Ovary (tissue), 9 donors: Measurements from ENCODE around the gene PLPPR4. TPM values are rescaled to one million over a fixed set of nuclear protein-coding genes. Genes with fewer than 3 reads are reported as not detected.

Source experiments
- DNase-seq, 5 donors: peaks; one replicate each; pipeline ENCODE4 v3.0.0-alpha.2; 2019 to 2020
- H3K27ac ChIP-seq, 2 donors: fragments of 200-600 bp; one replicate each; pipeline versions ENCODE4 v1.5.1 to v1.8.0; 2019 to 2022
- H3K27me3 ChIP-seq: fragments of 200-600 bp; one replicate; pipeline ENCODE4 v1.8.0; 2022
- H3K36me3 ChIP-seq: fragments of 200-600 bp; sonication (generic); one replicate; pipeline ENCODE4 v1.5.1; 2019
- H3K4me1 ChIP-seq: one replicate; pipeline ENCODE4 v1.8.1; 2013; ENCODE audit warnings: mild to moderate bottlenecking, moderate library complexity; ENCODE audit not compliant: insufficient read depth
- H3K4me3 ChIP-seq: fragments of 200-600 bp; sonication (generic); one replicate; pipeline ENCODE4 v1.5.1; 2017
- H3K9me3 ChIP-seq, 2 donors: fragments of 200-600 bp in 1 of 2; sonication (generic) in 1 of 2; one replicate each; pipeline versions ENCODE4 v1.5.1 to v1.8.1; 2013 to 2019; ENCODE audit warnings: mild to moderate bottlenecking in 1 of 2, moderate library complexity in 1 of 2
- CTCF ChIP-seq, 3 donors: fragments of 450-650 bp in 2 of 3; fragments of 200-600 bp in 1 of 3; IDR thresholded peaks; one replicate each; pipeline versions ENCODE4 v1.5.1 to v1.8.0; 2016 to 2022; ENCODE audit warnings: antibody characterized with exemption in 3 of 3, mild to moderate bottlenecking in 1 of 3
- EP300 ChIP-seq: sonication (generic); formaldehyde crosslinking; IDR thresholded peaks from one replicate; pipeline ENCODE4 v1.6.1; 2017; ENCODE audit warnings: antibody characterized with exemption
- POLR2A ChIP-seq: fragments of 450-650 bp; IDR thresholded peaks from one replicate; pipeline ENCODE4 v1.6.1; 2017; ENCODE audit warnings: antibody characterized with exemption, mild to moderate bottlenecking, moderate library complexity
- WGBS, 3 donors: extraction: QIAGEN DNeasy Blood & Tissue Kit in 1 of 3; methylation state at CpG; one replicate each; pipeline versions ENCODE4 v1.1.5 to v1.1.7; 2013 to 2017; 5-methylcytosine and 5-hydroxymethylcytosine counted together
- intact Hi-C, 4 donors: fragments of 100-400 bp; cut with DNase I; formaldehyde crosslinking; loops; one replicate each; pipeline versions ENCODE4 v1.11.0 to v1.15.1; 2022 to 2023
- polyA plus RNA-seq, 2 donors: library from polyadenylated mRNA; stranded (reverse); fragments of 200-250 nt in 1 of 2; fragments of 350-450 nt in 1 of 2; fragmentation: Illumina TruSeq in 1 of 2; extraction: RNeasy Lipid Tissue Mini Kit (QIAGEN cat#74804) in 1 of 2; gene quantifications; one replicate each; pipeline ENCODE4 v1.2.3, GENCODE V29; 2013 to 2014
- total RNA-seq, 7 donors: library from RNA; depleted of rRNA in 2 of 7; stranded (reverse); fragments of >200 nt in 2 of 7; fragmentation: NEBNext Ultra II Directional in 3 of 7; extraction: Animal tissue kit (Norgen Biotek cat#: 25700) in 3 of 7; gene quantifications; one replicate each; pipeline versions ENCODE4 v1.1.0 to v1.2.4, GENCODE V29; 2016 to 2023
- donor health status: DM: no; HTN: no; CAD: no; lungs with moderate emphysema.
- donor health status: DM: no; HTN: no; CAD: no.
- donor health status: Bipolar disorder and iron deficiency.
- donor health status: DM: yes; HTN: yes; CAD: no.
- donor health status: DM: no; HTN: no; CAD: no.
- donor health status: DM: yes; HTN: yes; CAD: no.

The PLPPR4 gene
- total and polyA plus RNA-seq, 9 donors: 0.05 to 1.3 (median 0.22) TPM; not detected in 3

GRCh38 chr1:99265124-99265523 lies 832 bp downstream of the PLPPR4 start:
- WGBS, 3 donors: 64 to 86% (median 73%) methylated on average over 3 of the region's 3 CpGs
- H3K4me3 ChIP-seq: no peak overlapping the region

DNA sequence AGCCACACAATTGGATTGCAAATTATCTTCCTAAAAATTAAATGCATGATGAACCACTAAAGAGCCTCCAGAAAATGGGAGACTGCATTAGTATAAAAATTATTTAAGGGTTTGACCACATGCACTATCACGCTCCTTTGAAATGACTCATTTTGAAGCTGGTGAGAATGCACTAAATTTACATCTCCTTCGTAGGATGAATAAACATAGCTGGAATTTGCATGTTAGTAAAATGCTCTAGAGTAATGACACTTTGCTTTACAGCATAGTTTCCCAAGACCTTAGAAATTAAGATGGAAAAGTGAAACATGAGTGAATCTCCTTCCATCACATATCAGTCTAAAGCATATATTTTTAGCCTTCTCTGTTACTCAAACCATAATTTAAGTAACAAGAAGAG lies 2.4 kb downstream of the PLPPR4 start:
- TF ChIP-seq POLR2A: no peak
- no peak for TF ChIP-seq CTCF (IDR thresholded peaks at IDR 0.05)
- Histone ChIP-seq H3K4me1 (no peaks in the 10 kb centered on the region), H3K36me3 (no peaks in the 10 kb centered on the region), H3K27me3 (no peaks in the 10 kb centered on the region), H3K27ac (no peak overlapping the region), H3K9me3 (no peaks in the 10 kb centered on the region), H3K4me3 (no peak overlapping the region)
- 66 to 73% (median 72%) methylated on average over 2 of the region's 2 CpGs for WGBS, 3 donors
- intact Hi-C loops: no loop called here
- DNase-seq: no peak

More at GRCh38 chr1:99265124-99265523, 832 bp downstream of the PLPPR4 start:
- H3K27me3 ChIP-seq: no peaks in the 10 kb centered on the region
- DNase-seq: no peak
- intact Hi-C loops: no loop called here
- H3K4me1 ChIP-seq: no peaks in the 10 kb centered on the region
- no peaks in the 10 kb centered on the region for H3K36me3 ChIP-seq
- TF ChIP-seq EP300 (no peak), CTCF (IDR thresholded peaks at IDR 0.05) (no peak), POLR2A (no peak)
- no peak overlapping the region for H3K27ac ChIP-seq
- H3K9me3 ChIP-seq: no peaks in the 10 kb centered on the region

GRCh38 chr1:99268021-99268420 lies 3.7 kb downstream of the PLPPR4 start:
- Histone ChIP-seq H3K27ac (no peak overlapping the region), H3K4me1 (no peaks in the 10 kb centered on the region), H3K9me3 (no peaks in the 10 kb centered on the region), H3K36me3 (no peaks in the 10 kb centered on the region), H3K4me3 (no peak overlapping the region), H3K27me3 (no peaks in the 10 kb centered on the region)
- intact Hi-C loops: no loop called here
- no peak for DNase-seq
- TF ChIP-seq POLR2A (no peak), EP300 (no peak), CTCF (IDR thresholded peaks at IDR 0.05) (no peak)
- 81 to 97% (median 91%) methylated on average over 1 of the region's 1 CpG for WGBS, 3 donors

DNA sequence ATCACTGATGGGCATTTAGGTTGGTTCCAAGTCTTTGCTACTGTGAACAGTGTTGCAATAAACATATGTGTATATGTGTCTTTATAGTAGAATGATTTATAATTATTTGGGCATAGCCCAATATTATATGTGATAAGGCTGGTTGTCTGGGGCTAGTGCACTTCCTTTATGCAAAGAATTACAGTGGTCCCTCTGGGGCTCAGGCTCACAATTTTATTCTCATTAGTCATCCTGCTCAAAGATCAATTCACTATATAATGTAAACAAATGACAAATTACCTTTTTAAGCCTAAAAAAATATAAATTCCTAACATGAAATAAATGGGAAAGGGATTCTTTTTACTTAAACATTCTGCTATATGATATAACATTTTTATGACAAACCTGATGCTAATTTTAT lies 5.0 kb downstream of the PLPPR4 start:
- TF ChIP-seq POLR2A: no peak
- no peak for TF ChIP-seq CTCF (IDR thresholded peaks at IDR 0.05)
- no peak for TF ChIP-seq EP300
- Histone ChIP-seq H3K9me3 (no peaks in the 10 kb centered on the region), H3K27me3 (no peaks in the 10 kb centered on the region), H3K4me1 (no peaks in the 10 kb centered on the region), H3K4me3 (no peak overlapping the region), H3K36me3 (no peaks in the 10 kb centered on the region), H3K27ac (no peak overlapping the region)
- no peak for DNase-seq
- intact Hi-C loops: no loop called here

DNA sequence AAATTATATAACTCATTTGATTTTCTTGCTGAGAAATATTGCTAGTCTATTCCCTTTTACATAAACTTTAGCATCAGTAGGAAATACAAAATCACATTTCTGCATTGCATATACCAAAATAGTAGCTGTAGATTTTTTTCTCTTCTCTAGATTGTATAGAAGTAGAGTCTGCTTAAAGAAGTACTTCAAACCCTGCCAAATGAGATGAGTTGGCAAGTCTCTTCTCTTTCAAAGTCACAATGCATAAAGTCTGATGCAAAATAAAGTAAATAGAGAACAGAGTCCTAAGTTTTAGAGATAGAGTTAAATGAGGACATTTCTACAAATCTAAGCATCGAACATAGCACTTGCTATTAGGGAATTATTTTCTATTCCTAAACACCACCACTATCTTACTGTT lies 6.4 kb downstream of the PLPPR4 start:
- Histone ChIP-seq H3K27me3 (no peaks in the 10 kb centered on the region), H3K27ac (no peak overlapping the region), H3K4me3 (no peak overlapping the region), H3K36me3 (no peaks in the 10 kb centered on the region), H3K4me1 (no peaks in the 10 kb centered on the region), H3K9me3 (no peaks in the 10 kb centered on the region)
- DNase-seq: no peak
- intact Hi-C loops: no loop called here
- WGBS, 3 donors: 76 to 86% (median 78%) methylated on average over 1 of the region's 1 CpG
- TF ChIP-seq EP300 (no peak), POLR2A (no peak), CTCF (IDR thresholded peaks at IDR 0.05) (no peak)
